ENCODE results near the gene LGALS7.
"Not testable (repeated sequence)": the region's sequence is repeated elsewhere in the genome, so short reads cannot be mapped to it uniquely, and the experiment has no call there.

The LGALS7 gene

GRCh38 chr19:38774181-38774950, 1.0 kb upstream of the LGALS7 start:
- no peak overlapping the region for H3K4me3 ChIP-seq (ENCODE audit: low read depth, low read length)
- DNase-seq (ENCODE audit: low read depth) = no peak
- TF ChIP-seq, protein P1, sequence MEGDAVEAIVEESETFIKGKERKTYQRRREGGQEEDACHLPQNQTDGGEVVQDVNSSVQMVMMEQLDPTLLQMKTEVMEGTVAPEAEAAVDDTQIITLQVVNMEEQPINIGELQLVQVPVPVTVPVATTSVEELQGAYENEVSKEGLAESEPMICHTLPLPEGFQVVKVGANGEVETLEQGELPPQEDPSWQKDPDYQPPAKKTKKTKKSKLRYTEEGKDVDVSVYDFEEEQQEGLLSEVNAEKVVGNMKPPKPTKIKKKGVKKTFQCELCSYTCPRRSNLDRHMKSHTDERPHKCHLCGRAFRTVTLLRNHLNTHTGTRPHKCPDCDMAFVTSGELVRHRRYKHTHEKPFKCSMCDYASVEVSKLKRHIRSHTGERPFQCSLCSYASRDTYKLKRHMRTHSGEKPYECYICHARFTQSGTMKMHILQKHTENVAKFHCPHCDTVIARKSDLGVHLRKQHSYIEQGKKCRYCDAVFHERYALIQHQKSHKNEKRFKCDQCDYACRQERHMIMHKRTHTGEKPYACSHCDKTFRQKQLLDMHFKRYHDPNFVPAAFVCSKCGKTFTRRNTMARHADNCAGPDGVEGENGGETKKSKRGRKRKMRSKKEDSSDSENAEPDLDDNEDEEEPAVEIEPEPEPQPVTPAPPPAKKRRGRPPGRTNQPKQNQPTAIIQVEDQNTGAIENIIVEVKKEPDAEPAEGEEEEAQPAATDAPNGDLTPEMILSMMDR (IDR thresholded peaks at IDR 0.05; ENCODE audit: control insufficient read depth, extremely low read depth, insufficient read depth) = no peak

DNA sequence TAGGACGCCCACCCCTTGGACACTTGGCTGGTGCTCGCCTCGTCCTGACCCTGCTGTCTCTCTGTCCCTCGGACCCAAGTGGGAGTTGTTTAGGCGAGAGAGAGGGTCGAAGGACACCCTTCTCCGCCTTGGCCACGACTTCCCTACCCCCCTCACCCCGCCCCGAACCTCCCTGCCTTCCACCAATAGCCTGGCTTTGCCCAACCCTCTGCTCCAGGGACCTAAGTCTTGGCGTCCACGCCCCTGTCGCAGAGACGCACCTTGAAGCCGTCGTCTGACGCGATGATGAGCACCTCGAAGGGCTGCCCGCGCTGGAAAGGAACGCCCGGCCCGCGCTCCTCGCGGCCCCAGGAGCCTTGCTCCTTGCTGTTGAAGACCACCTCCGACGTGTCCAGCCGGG, 1.7 kb downstream of the LGALS7 start:
- H3K4me3 ChIP-seq (ENCODE audit: low read depth, low read length); DNase-seq (ENCODE audit: low read depth): not testable (repeated sequence)

DNA sequence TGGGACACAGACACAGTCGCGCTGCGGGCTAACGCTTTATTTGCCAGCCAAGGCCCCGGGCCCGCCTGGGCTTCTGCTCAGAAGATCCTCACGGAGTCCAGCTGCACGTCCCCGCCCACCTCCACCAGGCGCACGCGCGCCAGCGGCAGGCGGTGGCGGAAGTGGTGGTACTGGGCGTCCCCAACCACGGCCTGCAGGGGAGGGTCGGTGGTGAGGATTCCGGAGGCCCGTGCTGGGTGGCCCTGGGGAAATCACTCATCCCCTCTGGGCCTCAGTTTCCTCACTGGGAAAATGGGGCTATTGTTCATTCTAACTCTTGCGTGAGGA, 2.4 kb downstream of the LGALS7 start:
- not testable (repeated sequence) for DNase-seq (ENCODE audit: low read depth); H3K4me3 ChIP-seq (ENCODE audit: low read depth, low read length)

DNA sequence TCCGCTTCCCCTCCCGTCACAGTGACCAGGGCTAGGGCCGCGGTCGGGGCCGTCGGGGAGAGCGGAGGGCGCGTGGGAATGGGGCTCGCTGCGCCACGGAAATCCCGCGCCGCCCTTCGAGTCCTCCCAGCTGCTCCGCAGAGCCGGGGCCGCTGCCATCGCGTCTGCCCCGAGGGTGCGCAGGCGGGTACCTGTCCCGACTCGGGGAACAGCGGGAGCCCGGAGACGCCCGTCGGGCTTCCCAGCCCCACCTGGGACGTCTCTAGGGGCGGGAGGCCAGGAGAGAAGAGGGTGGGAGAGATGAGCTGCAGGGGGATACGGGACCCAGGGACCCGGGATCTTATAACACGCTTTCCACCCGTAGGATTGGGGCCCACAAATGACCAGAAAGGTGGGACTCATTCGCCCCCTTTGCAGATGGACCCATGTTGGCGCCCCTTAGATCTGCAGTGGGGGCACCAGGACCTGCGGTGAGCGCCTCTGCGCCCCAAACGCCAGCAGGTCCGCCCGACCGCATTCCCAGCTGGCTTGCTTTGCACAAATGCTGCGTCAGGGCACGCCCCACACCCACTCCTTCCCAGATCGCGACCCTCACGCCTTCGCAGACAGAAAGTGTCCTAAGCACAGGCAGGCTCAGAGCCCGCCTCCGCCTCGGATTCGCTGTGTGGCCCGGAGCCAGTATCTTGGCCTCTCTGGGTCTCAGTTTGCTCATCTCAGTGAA, 2.9 kb downstream of the LGALS7 start:
- not testable (repeated sequence) for H3K4me3 ChIP-seq (ENCODE audit: low read depth, low read length); DNase-seq (ENCODE audit: low read depth)

GRCh38 chr19:38769635-38770211, 3.6 kb downstream of the LGALS7 start:
- H3K4me3 ChIP-seq (ENCODE audit: low read depth, low read length) = no peak overlapping the region
- TF ChIP-seq, protein P1 (IDR thresholded peaks at IDR 0.05; ENCODE audit: control insufficient read depth, extremely low read depth, insufficient read depth) = peak; percentile 39
- no peak for DNase-seq (ENCODE audit: low read depth)

GRCh38 chr19:38766276-38767047, 6.9 kb downstream of the LGALS7 start:
- DNase-seq (ENCODE audit: low read depth) = no peak
- no peak overlapping the region for H3K4me3 ChIP-seq (ENCODE audit: low read depth, low read length)
- TF ChIP-seq, protein P1 (IDR thresholded peaks at IDR 0.05; ENCODE audit: control insufficient read depth, extremely low read depth, insufficient read depth) = no peak

DNA sequence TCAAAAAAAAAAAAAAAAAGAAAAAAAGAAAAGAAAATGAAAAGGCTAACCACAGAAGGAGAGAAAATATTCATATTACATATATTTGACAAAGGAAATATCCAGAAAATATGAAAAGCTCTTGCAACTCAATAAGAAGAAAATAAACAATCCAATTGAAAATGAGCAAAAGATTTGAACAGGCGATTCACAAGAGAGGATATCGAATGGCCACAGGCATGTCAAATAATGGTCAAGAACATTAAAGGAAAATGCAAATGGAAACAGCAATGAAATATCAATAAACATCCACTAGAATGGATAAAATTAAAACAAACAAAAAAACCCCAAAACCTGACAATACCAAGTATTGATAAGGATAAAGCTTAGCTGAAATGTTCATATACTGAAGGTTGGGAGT, 8.1 kb downstream of the LGALS7 start:
- DNase-seq (ENCODE audit: low read depth) = no peak
- TF ChIP-seq, protein P1 (IDR thresholded peaks at IDR 0.05; ENCODE audit: control insufficient read depth, extremely low read depth, insufficient read depth) = no peak
- no peak overlapping the region for H3K4me3 ChIP-seq (ENCODE audit: low read depth, low read length)

GRCh38 chr19:38763795-38764220, 9.5 kb downstream of the LGALS7 start:
- TF ChIP-seq, protein P1 (IDR thresholded peaks at IDR 0.05; ENCODE audit: control insufficient read depth, extremely low read depth, insufficient read depth) = no peak
- H3K4me3 ChIP-seq (ENCODE audit: low read depth, low read length) = no peak overlapping the region
- no peak for DNase-seq (ENCODE audit: low read depth)

DNA sequence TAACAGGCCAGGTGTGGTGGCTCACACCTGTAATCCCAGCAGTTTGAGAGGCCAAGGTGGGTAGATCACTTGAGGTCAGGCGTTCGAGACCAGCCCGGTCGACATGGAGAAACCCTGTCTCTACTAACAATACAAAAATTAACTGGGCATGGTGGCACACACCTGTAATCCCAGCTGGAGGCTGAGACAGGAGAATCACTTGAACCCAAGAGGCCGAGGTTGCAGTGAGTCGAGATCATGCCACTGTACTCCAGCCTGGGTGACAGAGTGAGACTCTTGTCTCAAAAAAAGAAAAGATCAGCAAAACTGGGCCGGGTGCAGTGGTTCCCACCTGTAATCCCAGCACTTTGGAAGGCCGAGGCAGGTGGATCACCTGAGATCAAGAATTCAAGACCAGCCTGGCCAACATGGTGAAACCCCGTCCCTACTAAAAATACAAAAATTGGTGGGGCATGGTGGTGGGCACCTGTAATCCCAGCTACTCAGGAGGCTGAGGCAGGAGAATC, 11.4 kb downstream of the LGALS7 start:
- H3K4me3 ChIP-seq (ENCODE audit: low read depth, low read length); DNase-seq (ENCODE audit: low read depth): not testable (repeated sequence)

DNA sequence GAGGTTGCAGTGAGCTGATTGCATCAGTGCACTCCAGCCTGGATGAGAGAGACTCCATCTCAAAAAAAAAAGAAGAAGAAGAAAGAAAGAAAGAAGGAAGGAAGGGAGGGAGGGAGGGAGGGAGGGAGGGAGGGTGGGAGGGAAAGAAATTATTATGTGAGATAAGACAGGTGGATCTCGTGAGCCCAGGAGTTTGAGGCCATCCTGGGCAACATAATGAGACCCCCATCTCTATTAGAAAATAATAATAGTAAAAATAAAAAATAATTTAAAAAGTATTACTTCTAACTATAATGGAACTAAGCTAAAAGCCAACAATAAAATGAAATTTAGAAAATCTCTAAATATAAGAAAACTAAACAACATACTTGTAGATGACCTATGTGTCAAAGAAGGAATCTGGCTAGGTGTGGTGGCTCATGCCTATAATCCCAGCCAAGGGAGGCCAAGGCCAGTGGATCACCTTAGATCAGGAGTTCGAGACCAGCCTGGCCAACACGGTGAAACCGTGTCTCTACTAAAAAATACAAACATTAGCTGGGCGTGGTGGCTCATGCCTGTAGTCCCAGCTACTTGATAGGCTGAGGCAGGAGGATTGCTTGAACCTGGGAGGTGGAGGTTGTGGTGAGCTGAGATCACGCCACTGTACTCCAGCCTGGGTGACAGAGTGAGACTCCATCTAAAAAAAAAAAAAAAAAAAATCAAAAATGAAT, 12.4 kb downstream of the LGALS7 start:
- not testable (repeated sequence) for H3K4me3 ChIP-seq (ENCODE audit: low read depth, low read length); DNase-seq (ENCODE audit: low read depth)
